Measurements from ENCODE around the gene ASXL2. TPM values are rescaled to one million over a fixed set of nuclear protein-coding genes. Genes with fewer than 3 reads are reported as not detected.

Gene ASXL2
- total RNA-seq, 4 donors from 2014 or later, result 19.2 to 23.5 (median 20.4) TPM

DNA sequence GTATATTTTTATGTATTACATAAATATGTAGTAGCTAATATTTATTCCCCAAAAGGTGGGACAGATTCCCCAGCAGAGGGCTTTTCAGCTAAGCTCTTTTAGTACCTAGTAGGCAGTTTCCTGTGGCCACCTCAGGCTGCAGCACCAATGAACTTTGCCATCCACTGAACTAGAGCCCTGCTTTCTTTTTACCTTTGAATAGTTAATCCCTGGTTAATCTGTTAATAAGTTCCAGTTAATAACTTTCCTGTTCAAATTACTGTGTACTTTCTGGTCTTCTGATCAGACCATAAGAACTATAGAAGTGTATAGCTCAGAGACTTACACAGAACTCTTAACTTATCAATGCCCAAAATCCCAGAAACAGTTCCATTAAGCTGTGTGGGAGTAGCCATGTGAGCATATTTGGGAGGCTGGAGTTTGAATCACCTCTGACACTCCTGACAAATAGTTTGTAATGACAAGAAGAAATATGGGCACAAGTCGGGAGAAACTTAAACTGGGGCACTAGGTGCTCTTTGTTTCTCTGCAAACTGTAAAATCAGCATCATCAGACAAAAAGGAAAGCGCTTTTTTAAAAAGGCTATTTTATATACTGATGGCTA is 40.0 kb downstream of the ASXL2 start:
- Histone ChIP-seq H3K27me3 (no peaks in the 10 kb centered on the region), H3K4me1 (no peaks in the 10 kb centered on the region), H3K27ac (no peak overlapping the region), H3K9me3 (no peaks in the 10 kb centered on the region), H3K36me3 (no peaks in the 10 kb centered on the region), H3K4me3 (replicated peaks in 1 of 3) (no peak overlapping the region)
- DNase-seq, result no peak
- TF ChIP-seq CTCF (IDR thresholded peaks at IDR 0.05), result no peak
- TF ChIP-seq POLR2A (IDR thresholded peaks at IDR 0.05), result no peak
- 87 to 91% methylated on average over 2 of the region's 2 CpGs for WGBS, 2 donors
- intact Hi-C loops (cut with DNase I), result no loop called here

DNA sequence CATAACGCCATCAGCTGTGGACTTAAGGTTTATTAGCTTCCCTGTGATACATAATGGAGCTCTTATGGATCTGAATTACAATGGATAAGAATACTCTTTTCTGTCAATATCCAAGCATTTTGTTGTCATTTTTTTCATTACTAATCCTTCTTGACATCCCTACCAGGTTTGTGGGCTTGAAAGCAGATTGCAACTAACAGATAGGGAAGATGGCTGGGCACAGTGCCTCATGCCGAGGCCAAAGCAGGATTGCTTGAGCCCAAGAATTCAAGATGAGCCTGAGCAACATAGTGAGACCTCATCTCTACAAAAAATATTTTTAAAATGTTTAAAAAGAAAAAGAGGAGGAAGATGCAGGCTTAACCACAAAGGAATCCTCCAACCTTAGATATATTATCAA is 42.4 kb downstream of the ASXL2 start:
- Histone ChIP-seq H3K36me3 (no peaks in the 10 kb centered on the region), H3K27ac (no peak overlapping the region), H3K9me3 (no peaks in the 10 kb centered on the region), H3K4me3 (replicated peaks in 1 of 3) (no peak overlapping the region), H3K4me1 (no peaks in the 10 kb centered on the region), H3K27me3 (no peaks in the 10 kb centered on the region)
- 92 to 96% methylated on average over 2 of the region's 2 CpGs for WGBS, 2 donors
- intact Hi-C loops (cut with DNase I), result no loop called here
- no peak for TF ChIP-seq CTCF (IDR thresholded peaks at IDR 0.05)
- TF ChIP-seq POLR2A (IDR thresholded peaks at IDR 0.05), result no peak
- no peak for DNase-seq

- intact Hi-C loops (cut with DNase I), result no loop called here
- no peaks in the 10 kb centered on the region for H3K27me3 ChIP-seq
- H3K36me3 ChIP-seq, result no peaks in the 10 kb centered on the region
- H3K9me3 ChIP-seq, result no peaks in the 10 kb centered on the region
- H3K27ac ChIP-seq, result no peak overlapping the region
- DNase-seq, result no peak
- peaks cover 10 to 16% of the 10 kb centered on the region in 2 donors for H3K4me1 ChIP-seq
- TF ChIP-seq POLR2A (IDR thresholded peaks at IDR 0.05), result no peak
- no peak for TF ChIP-seq CTCF (IDR thresholded peaks at IDR 0.05)
- H3K4me3 ChIP-seq (replicated peaks in 1 of 3), result no peak overlapping the region
- 98 to 99% methylated on average over 2 of the region's 2 CpGs for WGBS, 2 donors
Measured at GRCh38 chr2:25833566-25833965, 44.7 kb downstream of the ASXL2 start.

- H3K36me3 ChIP-seq, result no peaks in the 10 kb centered on the region
- no peak for DNase-seq
- H3K4me3 ChIP-seq (replicated peaks in 1 of 3), result no peak overlapping the region
- H3K9me3 ChIP-seq, result no peaks in the 10 kb centered on the region
- intact Hi-C loops (cut with DNase I), result no loop called here
- H3K27ac ChIP-seq, result no peak overlapping the region
- TF ChIP-seq CTCF (IDR thresholded peaks at IDR 0.05) (no peak), POLR2A (IDR thresholded peaks at IDR 0.05) (no peak)
- no peaks in the 10 kb centered on the region for H3K27me3 ChIP-seq
- WGBS, 2 donors, result 87 to 88% methylated on average over 5 of the region's 5 CpGs
- H3K4me1 ChIP-seq, result peaks cover 10 to 18% of the 10 kb centered on the region in 2 donors
Measured at GRCh38 chr2:25832897-25833296, 45.4 kb downstream of the ASXL2 start.

GRCh38 chr2:25831746-25832449 is 46.4 kb downstream of the ASXL2 start:
- WGBS, 2 donors, result 86 to 94% methylated on average over 3 of the region's 3 CpGs
- Histone ChIP-seq H3K27ac (no peak overlapping the region), H3K27me3 (no peaks in the 10 kb centered on the region), H3K4me1 (peaks cover 10 to 18% of the 10 kb centered on the region in 2 donors), H3K4me3 (replicated peaks in 1 of 3) (no peak overlapping the region), H3K9me3 (no peaks in the 10 kb centered on the region), H3K36me3 (no peaks in the 10 kb centered on the region)
- intact Hi-C loops (cut with DNase I), result no loop called here
- DNase-seq, result no peak
- no peak for TF ChIP-seq POLR2A (IDR thresholded peaks at IDR 0.05)
- TF ChIP-seq CTCF (IDR thresholded peaks at IDR 0.05), result no peak
